Fibroblast of mammary gland (primary cell): Measurements from ENCODE around the gene MRPL55.

ENCODE experiments used
- DNase-seq: peaks from one replicate; pipeline ENCODE4 v3.0.0-alpha.2; 2010; ENCODE audit warnings: low read depth
- H3K4me3 ChIP-seq: 2 replicates; pipeline ENCODE4 v1.5.1; 2011; ENCODE audit warnings: low read depth, mild to moderate bottlenecking, low read length, moderate library complexity; ENCODE audit not compliant: control insufficient read depth
- TF ChIP-seq, protein P1 (sequence below): conservative IDR thresholded peaks from 2 replicates; pipeline ENCODE4 v1.5.1; 2011; ENCODE audit warnings: low read depth, low read length, inconsistent platforms; ENCODE audit not compliant: control insufficient read depth, insufficient read depth

Gene MRPL55

DNA sequence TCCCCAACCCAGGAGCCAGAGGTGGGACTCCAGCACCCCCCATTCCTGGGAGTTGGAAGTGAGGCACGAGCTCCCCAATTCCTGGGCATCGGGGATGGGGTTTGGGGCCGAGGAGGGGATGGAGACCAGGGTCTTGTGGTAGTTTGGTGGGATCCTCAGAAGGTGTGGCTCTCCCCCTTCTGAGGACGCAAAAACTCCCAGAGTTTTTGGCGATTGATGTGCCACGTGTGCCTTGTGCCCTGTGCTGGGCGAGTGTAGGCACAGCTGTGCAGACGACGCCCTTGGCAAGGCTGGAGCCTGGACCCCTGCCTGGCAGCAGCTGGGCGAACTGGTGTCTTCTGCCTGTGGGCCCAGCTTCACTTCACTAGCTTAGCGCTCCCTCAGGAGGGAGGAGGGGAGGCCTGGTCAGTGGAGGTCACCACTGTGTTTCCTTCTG lies 33.6 kb upstream of the MRPL55 start:
- H3K4me3 ChIP-seq: no peak overlapping the region
- TF ChIP-seq, protein P1, sequence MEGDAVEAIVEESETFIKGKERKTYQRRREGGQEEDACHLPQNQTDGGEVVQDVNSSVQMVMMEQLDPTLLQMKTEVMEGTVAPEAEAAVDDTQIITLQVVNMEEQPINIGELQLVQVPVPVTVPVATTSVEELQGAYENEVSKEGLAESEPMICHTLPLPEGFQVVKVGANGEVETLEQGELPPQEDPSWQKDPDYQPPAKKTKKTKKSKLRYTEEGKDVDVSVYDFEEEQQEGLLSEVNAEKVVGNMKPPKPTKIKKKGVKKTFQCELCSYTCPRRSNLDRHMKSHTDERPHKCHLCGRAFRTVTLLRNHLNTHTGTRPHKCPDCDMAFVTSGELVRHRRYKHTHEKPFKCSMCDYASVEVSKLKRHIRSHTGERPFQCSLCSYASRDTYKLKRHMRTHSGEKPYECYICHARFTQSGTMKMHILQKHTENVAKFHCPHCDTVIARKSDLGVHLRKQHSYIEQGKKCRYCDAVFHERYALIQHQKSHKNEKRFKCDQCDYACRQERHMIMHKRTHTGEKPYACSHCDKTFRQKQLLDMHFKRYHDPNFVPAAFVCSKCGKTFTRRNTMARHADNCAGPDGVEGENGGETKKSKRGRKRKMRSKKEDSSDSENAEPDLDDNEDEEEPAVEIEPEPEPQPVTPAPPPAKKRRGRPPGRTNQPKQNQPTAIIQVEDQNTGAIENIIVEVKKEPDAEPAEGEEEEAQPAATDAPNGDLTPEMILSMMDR: no peak
- no peak for DNase-seq

DNA sequence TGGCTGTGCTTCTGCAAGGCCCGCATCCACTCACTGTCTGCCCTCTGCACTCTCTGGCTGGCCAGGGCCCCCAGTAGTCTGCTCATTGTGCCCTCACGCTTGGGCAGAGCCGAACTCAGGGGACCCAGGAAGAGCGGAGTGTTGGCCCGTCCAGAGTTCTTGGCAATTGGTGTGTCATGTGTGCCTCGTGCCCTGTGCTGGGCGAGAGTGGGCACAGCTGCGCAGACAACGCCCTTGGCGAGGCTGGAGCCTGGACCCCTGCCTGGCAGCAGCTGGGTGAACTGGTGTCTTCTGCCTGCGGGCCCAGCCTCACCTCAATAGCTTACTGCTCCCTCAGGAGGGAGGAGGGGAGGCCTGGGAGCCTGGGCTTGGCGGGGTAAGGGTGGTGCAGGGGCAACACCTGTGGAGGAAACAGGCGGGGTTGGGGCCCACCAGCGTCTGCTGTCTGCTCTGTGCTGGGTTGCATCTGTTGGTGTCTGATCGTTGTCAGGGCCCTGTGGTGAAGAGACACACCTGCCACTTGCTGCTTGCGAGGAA lies 33.1 kb upstream of the MRPL55 start:
- DNase-seq: no peak
- peak overlapping the region; percentile 89 for H3K4me3 ChIP-seq
- TF ChIP-seq, protein P1: no peak

DNA sequence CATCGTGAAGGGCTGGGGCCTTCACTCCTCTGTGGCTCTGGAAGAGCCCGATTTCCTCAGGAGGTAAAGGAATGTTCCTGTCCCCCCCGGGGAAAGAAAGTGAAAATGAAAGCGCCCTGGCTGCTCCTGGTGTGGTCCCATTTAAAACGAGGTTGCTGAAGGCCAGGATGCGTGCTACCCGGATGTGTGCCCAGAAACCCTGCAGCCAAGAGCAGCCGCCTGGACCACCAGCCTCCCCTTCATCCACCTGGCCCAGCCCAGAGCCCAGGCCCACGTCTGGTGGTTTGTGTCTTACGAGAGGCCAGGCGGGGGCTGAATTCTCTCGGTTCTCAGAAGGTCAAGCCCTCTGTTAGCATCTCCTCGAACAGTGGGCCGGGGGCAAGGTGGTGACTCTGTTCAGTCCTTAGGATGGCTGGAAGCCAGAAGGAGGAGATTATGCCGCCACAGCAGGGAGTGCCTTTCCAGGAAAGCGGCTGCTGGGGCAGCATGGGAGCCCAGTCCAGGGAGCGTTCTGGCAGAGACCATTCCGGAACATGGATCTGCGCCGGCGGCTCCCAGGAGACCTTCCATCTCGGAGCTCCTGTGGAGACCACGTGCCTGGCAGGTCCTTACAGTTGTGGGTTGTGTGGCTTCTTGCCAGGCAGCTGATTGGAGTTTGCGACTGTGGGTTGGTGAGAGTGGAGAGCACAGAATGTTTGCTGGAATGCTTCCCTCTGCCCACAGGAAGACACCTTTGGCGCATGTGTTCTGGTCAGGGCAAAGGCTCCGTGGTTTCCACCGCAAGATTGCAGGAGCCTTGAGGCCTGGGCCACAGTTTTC lies 32.3 kb upstream of the MRPL55 start:
- peak overlapping the region; percentile 89 for H3K4me3 ChIP-seq
- DNase-seq: peak; percentile 88
- TF ChIP-seq, protein P1: no peak

DNA sequence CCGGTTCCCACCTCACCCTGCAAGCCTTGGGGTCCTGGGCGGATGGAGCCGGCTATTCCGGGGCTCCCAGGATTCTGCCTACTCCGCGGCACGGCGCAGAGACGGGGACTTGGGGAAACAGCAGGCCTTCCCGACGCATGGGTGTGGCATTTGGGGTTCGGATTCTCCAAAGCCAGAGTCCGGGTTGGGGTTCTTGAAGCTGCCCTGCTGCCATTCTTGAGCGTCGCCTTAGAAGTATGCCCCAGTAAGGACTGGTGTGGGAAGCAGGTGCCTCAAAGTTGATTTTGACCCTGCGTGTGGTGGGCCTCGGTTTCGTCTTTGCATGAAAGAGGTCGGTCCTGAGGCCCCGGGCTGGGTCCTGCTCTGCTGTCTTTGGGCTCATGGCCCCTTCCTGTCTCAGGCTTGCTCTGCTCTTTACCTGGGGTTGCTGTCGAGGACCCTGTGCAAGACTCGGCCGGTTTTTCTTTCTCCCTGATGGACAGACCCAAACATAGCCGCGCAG lies 31.7 kb upstream of the MRPL55 start:
- peak overlapping the region; percentile 89 for H3K4me3 ChIP-seq
- no peak for DNase-seq
- TF ChIP-seq, protein P1: no peak

DNA sequence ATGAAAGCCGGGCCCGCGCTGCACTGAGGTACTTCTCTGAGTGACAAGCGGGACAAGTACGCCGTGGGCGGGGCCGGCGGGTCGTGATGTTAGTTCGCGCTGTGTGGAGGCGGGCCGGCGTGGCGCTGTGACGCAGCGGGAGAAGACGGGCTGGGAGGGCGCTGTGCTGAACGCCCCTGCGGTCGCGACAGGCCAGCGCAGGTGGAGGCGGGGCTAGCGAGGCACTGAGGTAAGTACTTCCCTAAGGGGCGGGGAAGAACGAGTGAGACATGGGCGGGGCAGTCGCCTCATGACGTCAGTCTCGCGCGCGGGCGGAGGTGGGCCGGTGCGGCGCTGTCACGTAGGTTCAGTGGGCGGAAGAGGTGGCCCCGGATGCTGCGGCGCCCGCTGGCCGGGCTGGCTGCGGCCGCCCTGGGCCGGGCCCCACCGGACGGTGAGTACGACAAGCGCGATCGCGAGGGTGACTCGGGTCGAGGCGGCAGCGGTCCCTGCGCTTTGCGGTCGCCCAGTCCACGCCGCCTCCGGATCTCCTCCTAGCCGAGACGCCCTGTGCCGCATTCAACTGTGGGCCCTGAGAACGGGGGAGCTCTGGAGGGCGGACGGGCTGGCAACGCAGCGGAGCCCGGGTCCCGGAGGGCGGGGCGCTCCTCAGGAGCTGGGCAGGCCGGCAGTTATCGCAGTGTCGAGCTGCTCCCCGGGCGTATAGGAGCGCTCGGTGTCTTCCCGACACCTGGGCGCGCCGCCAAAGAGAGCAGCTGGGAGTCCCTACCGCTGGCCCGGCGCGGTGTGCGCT lies 31.0 kb upstream of the MRPL55 start, which contains the start of gene GUK1:
GUK1 (plus strand) TSS at position 349 of the 793 bp plus-strand sequence; CDS start at position 373, 24 bp downstream.
- peak within 1 kb of the TSS; percentile 89 for H3K4me3 ChIP-seq
- TF ChIP-seq, protein P1: no peak
- DNase-seq: peak; percentile 99

DNA sequence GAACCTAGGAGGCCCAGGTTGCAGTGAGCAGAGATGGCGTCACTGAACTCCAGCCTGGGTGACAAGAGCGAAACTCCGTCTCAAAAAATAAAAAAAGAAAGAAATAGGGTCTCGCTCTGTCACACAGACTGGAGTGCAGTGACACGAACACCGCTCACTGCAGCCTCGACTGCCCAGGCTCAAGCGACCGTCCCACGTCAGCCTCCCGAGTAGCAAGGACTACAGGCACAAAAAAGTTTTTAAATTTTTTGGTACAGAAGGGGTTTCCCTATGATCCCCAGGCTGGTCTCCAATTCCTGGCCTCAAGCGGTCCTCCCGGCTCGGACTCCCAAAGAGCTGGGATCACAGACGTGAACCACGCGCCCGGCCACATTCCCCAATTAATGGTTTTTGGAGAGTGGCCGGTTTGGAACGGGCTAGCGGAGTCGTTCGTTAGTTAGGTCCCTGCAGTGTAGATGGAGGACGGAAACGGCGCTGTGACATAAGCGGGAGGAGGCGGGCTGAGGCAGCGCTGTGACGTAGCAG lies 30.4 kb upstream of the MRPL55 start:
- peak overlapping the region; percentile 89 for H3K4me3 ChIP-seq
- no peak for DNase-seq
- TF ChIP-seq, protein P1: no peak
